Activated naive CD4-positive, alpha-beta T cell treated with anti-CD3 and anti-CD28 coated beads, Interleukin-2, amount 50 U/mL, for 16 hours (primary cell): ENCODE measurements around the gene CTRB1.
"Not testable (repeated sequence)": the region's sequence is repeated elsewhere in the genome, so short reads cannot be mapped to it uniquely, and the experiment has no call there.

Experiments
- DNase-seq: peaks from one replicate; pipeline ENCODE4 v3.0.0-alpha.2; 2020

The CTRB1 gene

GRCh38 chr16:75257886-75258806 is 39.4 kb downstream of the CTRB1 start:
- no peak for DNase-seq

- DNase-seq, result no peak
Measured at GRCh38 chr16:75258807-75259141, 40.0 kb downstream of the CTRB1 start.

GRCh38 chr16:75260851-75261589 is 42.2 kb downstream of the CTRB1 start:
- DNase-seq, result no peak

DNA sequence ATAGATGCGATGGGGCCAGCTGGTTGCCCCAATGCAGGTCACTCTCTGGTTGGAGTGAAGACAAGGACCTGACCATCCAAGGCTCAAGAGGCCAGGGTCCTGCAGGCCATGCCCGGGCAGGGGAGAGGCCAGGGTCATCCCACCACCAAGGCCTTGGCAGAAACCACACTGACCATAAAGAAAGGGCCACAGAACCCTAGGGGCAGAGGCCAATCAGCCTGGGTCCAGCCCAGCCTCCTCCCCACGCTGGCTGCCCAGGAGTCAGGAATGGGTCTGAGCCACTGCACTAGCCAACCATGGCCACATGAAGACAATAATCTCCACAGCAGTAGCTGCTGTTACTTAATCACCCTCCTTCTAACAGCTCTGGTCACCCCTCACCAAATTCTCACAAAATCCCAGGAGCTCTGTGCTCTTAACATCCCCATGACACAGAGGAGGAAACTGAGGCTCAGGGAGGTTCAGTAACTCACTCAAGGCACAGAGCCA is 42.8 kb downstream of the CTRB1 start:
- no peak for DNase-seq

DNA sequence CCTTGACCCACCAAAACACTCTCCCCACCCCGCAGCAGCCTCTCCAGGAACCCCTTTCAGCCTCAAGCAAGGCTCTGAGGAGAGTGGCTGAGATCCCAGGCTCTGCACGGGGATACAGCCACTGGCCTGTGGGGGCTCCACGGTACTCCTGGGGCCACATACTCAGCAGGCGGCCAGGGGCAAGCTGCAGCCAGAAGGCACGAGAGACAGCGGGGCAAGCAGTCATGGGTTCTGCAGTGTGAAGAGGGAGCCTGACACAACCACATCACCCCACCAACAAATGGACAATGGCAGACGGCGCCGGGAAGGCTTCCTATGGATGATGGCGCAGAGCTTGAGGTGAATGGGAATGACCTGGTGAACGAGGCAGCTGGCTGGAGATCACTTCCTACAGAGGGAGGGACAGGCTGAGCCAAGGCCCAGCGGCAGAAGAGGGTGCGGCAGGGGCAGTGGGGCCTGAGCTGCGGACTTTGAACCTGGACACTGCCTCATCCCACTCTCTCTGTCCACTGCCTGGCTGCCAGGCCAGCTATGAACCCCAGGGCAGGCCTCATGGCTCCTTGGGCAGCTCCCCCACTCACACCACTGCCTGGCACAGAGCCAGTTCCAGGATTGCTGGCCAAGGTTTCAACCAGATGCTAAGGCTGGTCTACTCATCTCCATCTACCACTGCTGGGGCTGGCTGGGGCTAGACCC is 43.5 kb downstream of the CTRB1 start:
- no peak for DNase-seq

DNA sequence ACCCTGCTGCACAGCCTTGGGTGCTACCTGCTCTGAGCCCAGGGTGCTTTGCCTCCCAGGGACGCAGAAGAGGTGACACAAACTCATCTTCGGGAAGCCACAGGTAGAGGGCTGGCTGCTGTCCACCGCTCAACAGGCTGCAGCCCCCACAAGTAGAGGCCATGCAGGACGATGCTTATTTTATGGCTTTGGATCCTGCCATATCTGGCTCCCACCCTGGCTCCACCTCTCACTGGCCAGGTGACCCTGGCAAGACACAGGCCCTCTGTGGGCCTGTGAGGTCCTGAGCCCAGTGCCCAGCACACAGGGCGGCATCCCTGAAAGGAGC is 44.0 kb downstream of the CTRB1 start:
- DNase-seq, result no peak

GRCh38 chr16:75263291-75263962 is 44.6 kb downstream of the CTRB1 start:
- DNase-seq, result no peak

DNA sequence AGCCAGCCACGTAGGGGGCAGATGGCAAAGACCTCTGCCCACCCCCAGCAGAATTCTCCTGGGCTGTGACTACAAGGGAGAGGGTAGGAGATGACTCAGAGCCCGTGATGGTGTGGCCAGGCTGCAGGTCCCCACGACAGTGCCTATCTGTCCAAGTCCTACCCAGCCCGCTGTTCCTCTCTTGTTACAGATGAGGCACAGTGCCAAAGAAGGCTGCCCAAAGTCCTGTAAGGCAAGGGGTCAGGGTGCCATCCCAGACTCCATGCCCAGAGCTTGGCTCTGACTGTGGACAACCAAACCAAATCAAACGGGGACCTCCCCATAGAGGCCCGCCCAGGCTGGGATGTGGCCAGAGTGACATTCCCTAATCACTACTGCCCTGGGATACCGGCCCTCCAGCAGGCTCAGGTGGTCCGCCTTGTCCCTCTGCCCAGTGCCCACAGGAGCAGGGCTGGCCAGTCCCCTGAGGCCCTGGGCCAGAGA is 45.2 kb downstream of the CTRB1 start:
- no peak for DNase-seq

- no peak for DNase-seq
Measured at GRCh38 chr16:75264457-75264998, 45.7 kb downstream of the CTRB1 start.

- DNase-seq, result no peak
Measured at GRCh38 chr16:75264999-75265910, 46.5 kb downstream of the CTRB1 start.

GRCh38 chr16:75265911-75266701 is 47.3 kb downstream of the CTRB1 start:
- DNase-seq, result no peak

DNA sequence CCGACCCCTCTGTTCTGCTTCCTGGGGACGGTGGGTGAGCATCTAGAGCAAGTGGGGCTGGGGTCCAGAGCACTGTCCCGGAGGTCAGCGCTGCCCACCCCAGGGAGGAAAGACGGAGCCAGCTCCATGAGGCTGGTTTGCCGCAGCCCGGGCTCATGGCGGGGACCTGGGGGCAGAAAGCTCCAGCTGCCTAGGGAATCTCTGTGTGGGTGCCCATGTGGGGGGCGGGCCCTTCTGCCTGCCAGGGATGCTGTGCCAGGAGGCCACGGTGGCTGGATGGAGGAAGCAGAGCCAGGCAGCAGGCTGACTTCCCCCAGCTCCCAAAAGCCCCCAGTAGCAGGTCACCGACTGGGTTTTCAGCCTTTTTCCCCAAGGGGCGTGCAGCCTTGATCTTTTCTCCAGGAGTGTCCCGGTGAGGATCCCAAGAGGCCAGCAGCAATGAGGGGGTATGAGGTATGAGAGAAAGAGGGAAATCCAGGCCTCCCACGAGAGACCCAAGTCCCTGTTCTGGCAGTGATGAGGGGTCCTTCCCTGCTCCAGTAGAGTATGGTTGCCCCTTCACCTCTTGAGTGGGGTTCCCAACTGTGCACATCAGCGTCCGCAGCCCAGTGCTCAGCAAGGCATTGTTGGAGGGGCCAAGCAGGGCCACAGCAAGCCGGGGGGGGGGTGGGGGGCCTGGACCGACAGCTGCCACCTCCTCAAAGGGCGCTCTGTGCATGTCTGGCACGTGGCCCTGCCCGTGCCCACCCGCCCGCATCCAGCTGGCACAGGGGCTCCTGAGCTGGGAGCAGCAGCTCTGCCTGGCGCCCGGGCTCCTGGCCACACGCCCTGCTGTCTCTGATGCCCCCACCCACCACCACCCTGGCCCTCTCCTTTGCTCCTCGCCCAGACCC is 48.2 kb downstream of the CTRB1 start:
- no peak for DNase-seq

- no peak for DNase-seq
Measured at GRCh38 chr16:75267631-75268264, 49.0 kb downstream of the CTRB1 start.

- DNase-seq, result not testable (repeated sequence)
Measured at GRCh38 chr16:75269358-75269757, 50.6 kb downstream of the CTRB1 start.

DNA sequence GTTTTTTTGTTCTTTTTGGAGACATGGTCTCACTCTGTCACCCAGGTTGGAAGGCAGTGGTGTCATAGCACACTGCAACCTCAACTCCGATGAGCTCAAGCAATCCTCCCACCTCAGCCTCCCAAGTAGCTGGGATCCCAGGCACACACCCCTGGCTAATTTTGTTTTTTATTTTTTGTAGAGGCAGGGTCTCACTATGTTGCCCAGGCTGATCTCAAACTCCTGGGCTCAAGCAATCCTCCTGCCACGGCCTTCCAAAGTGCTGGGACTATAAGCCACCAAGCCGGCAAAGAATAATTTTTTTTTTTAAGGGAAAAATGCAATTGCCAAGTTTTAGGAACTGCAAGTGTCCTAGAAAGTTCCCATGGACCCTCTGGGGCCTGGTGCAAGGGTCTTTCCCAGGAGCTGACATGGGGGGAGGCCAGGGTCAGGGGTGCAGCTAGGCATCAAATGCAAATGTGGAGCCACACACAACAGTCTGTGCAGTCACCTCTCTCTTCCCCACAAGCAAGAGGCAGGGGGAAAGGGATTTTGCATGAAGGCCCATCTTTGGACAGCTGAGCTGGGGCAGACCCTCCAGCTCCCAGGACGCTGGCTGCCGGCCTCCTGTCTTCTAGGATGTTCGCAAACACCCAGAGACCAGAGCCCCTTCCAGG is 52.8 kb downstream of the CTRB1 start:
- DNase-seq, result no peak

- DNase-seq, result no peak
Measured at GRCh38 chr16:75272097-75272551, 53.3 kb downstream of the CTRB1 start.

- not testable (repeated sequence) for DNase-seq
Measured at GRCh38 chr16:75272629-75273028, 53.8 kb downstream of the CTRB1 start.
